ENCODE data around the gene SPRED1. TPM values are rescaled to one million over a fixed set of nuclear protein-coding genes. Genes with fewer than 3 reads are reported as not detected.
A peak's percentile ranks its signal among the peaks of the same experiment; 100 is the strongest.

The SPRED1 gene
- 7.3 TPM for total RNA-seq
- long read RNA-seq, full-length matches to known transcripts: 12 of 13 reads
- long read RNA-seq, partial matches to known transcripts: 0 of 13 reads
- long read RNA-seq, other reads (novel, unspliced or antisense): 1 of 13 reads

GRCh38 chr15:38252481-38253350 lies at the start of gene SPRED1:
Gene SPRED1, plus strand, starts transcription at chr15:38252836. Its CDS starts 350 bp downstream, at chr15:38253186.
- ATAC-seq (peak; percentile 77), DNase-seq (peak; percentile 86)
- intact Hi-C loops (cut with micrococcal nuclease): loop anchor here (10.0 kb wide), 1 partner anchor 178 kb away; no protein-coding TSS in a partner anchor

GRCh38 chr15:38205526-38206272 lies 46.9 kb upstream of the SPRED1 start:
- DNase-seq (no peak), ATAC-seq (no peak)
- intact Hi-C loops (cut with micrococcal nuclease): no loop called here

DNA sequence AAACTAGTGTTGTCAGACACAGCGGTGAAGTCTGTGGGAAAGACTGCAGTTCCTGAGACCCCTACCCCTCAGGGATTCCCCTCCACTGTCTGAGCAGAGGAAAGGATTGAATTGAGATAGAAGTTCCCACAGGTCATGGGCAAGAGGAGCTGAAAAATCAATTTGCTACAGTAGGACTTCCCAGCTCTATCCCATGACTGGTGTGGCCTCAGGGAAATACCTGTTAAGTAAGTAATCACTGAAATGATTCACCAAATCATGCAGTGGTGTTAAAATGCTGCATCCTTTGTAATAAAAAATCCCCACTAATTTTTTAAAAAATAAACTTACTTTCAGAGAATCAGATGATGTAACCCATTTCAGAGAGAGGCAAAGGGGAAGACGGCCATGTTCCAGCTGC lies 45.0 kb upstream of the SPRED1 start:
- ATAC-seq: no peak
- no peak for DNase-seq
- intact Hi-C loops (cut with micrococcal nuclease): no loop called here

DNA sequence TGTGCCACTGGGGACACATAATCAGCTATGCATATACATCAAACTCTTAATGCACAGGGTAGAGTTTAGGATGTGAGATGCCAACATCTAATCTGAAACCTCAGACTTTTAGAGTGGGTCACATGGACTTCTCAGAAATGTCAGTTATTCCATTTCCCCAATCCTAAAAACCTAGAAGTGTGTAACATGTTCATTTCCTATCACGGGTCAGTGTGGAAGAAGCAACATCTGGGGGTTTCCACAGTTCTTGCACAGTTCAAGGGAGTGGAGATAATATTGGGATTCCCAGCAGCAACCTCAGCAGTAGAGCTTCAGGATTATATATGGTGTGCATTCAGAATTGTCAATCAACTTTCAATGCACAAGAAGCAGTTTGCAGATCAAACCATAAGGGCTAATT lies 44.4 kb upstream of the SPRED1 start:
- no peak for ATAC-seq
- intact Hi-C loops (cut with micrococcal nuclease): no loop called here

DNA sequence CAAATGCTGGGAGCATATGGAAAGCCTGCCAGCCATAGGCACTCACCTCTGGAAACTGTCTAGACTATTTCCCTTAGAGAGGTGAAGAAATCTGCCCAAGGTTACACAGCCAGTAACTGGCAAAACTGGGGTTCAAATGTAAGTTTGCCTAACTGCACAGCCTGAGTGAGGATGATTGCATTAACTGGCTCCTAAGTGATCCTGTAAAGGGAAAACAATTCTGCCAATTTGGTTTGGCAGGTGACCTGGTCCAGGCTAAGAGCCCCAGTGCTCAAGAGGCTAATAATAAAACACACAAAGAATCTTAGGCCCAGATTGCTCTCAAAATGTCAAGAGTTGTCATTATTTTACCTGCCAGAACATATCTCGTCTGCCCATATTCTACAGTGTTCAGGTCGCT lies 43.9 kb upstream of the SPRED1 start:
- DNase-seq (no peak), ATAC-seq (peak; percentile 85)
- intact Hi-C loops (cut with micrococcal nuclease): no loop called here

More for the DNA sequence above, 44.4 kb upstream of the SPRED1 start:
- no peak for DNase-seq

DNA sequence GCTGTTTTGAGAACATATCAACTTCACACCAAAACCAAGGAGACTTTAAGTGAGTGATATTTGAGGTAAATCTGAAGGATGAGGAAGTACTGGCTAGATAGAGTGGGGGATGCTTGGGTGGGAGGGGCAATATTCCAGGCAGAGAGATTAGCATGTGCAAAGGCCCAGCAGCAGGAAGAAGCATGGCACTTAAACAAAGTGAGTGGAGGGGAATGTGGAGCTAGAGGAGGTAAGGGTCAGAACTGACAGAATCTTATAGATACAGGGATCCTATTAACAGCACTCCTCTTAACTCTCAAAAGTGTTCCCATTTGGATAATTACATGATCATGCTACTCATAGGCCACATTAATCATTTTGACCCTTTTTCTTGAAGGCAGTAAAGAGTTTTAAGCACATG lies 41.4 kb upstream of the SPRED1 start:
- DNase-seq (no peak), ATAC-seq (no peak)
- intact Hi-C loops (cut with micrococcal nuclease): no loop called here

DNA sequence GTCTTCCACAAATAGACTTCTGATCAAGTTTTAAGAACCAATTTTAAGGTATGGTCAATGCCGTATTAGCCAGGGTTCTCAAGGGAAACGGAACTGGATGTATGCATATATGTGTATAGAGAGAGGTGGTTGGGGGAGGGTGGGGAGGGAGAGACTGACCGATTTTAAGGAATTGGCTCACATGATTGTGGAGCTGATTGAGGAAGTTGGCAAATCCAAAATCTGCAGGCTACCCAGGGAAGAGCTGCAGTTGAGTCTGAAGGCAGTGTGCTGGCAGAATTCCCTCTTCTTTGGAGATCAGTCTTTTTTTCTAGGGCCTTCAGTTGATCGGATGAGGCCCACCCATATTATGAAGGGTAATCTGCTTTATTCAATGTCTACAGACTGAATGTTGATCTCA lies 40.8 kb upstream of the SPRED1 start:
- intact Hi-C loops (cut with micrococcal nuclease): no loop called here
- ATAC-seq (no peak), DNase-seq (no peak)

DNA sequence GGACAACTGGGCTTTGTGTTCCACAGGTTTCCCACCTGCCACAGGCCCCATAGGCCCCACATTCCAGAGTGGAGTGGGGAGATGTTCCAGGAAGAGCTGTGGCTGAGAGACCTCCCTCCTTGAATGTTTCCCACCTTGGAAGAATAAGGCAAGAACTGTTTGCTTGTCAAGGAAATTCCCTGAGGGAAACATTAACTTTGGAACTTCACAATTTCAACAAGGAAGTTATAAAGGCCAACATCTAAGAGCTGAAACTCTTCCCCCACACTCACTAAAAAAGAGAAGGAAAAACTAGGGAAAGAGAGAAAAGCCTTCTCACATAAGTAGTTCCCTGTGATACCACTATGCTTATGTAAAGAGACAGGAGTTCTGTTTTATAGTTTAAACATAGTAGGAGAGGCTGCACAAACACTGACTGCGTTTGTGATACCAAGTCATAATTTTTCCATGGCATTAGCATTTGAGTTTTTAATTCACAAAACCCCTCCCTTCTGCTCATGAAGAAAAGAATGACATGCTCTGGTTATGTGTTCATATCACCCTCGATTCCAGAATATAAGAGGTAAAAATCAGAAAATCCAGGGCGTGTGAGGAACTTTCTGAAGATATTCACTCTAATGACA lies 39.8 kb upstream of the SPRED1 start:
- intact Hi-C loops (cut with micrococcal nuclease): no loop called here
- DNase-seq: no peak
- no peak for ATAC-seq

- intact Hi-C loops (cut with micrococcal nuclease): no loop called here
- DNase-seq (no peak), ATAC-seq (no peak)
Measured at GRCh38 chr15:38213356-38213755, 39.3 kb upstream of the SPRED1 start.

- ATAC-seq (peak; percentile 24), DNase-seq (no peak)
- intact Hi-C loops (cut with micrococcal nuclease): no loop called here
Measured at GRCh38 chr15:38215707-38216106, 36.9 kb upstream of the SPRED1 start.

DNA sequence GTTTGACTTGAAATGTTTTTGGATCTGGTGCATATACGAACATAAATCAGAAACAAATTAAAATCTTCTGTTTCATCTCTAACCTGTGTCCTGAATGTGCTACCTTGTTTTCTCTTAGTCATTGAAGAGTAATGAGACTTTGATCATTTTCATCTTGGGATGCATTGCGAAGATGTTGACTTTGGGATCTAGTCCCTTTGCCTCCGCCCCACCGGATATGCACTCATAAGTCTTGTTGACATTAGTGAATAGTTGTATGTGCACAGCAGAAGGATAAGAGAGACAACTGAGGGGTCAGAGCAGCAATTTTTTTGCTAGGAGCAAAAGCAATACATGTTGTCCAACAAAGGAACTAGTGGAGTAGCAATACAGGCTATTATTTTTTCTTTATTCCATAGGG lies 35.9 kb upstream of the SPRED1 start:
- ATAC-seq (no peak), DNase-seq (no peak)
- intact Hi-C loops (cut with micrococcal nuclease): no loop called here

- DNase-seq (no peak), ATAC-seq (no peak)
- intact Hi-C loops (cut with micrococcal nuclease): no loop called here
Measured at GRCh38 chr15:38217191-38217595, 35.4 kb upstream of the SPRED1 start.

GRCh38 chr15:38217788-38218609 lies 34.6 kb upstream of the SPRED1 start:
- no peak for ATAC-seq
- intact Hi-C loops (cut with micrococcal nuclease): no loop called here

DNA sequence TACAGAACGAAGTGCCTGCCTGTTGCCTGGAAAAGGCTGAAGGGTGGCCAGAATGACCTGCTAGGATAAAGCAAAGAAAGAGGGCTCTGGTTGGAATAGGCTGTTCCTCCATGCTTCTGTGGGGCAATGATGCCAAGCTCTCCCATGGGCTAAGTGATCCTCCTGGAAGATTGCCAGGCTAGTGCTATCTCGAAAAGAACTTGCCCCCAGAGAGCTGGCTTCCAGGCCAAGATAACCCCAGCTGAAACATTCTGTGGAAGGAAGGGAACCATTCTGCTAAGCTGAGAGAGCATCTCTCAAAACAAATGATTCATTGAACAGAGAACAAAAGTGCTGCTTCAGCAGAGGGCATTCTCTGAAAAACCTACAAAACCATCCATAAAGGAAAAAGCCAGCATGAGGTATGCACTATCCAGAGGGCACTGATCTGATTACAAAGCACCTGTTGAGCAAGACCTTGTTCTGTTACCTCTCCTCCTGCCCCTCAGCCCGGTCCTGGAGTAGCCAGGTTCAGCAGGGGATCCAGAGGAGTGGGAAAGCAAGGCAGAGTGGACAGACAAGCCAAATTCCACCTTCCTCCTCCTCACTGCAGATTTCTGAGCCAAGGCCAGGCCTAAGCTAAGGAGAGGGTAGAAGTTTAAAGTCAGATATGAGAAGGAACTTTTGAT lies 31.9 kb upstream of the SPRED1 start:
- no peak for ATAC-seq
- intact Hi-C loops (cut with micrococcal nuclease): no loop called here
- no peak for DNase-seq

More at GRCh38 chr15:38217788-38218609, 34.6 kb upstream of the SPRED1 start:
- DNase-seq: no peak

GRCh38 chr15:38224486-38224885 lies 28.1 kb upstream of the SPRED1 start:
- DNase-seq (no peak), ATAC-seq (no peak)
- intact Hi-C loops (cut with micrococcal nuclease): no loop called here

GRCh38 chr15:38225381-38225780 lies 27.3 kb upstream of the SPRED1 start:
- DNase-seq: no peak
- no peak for ATAC-seq
- intact Hi-C loops (cut with micrococcal nuclease): no loop called here

DNA sequence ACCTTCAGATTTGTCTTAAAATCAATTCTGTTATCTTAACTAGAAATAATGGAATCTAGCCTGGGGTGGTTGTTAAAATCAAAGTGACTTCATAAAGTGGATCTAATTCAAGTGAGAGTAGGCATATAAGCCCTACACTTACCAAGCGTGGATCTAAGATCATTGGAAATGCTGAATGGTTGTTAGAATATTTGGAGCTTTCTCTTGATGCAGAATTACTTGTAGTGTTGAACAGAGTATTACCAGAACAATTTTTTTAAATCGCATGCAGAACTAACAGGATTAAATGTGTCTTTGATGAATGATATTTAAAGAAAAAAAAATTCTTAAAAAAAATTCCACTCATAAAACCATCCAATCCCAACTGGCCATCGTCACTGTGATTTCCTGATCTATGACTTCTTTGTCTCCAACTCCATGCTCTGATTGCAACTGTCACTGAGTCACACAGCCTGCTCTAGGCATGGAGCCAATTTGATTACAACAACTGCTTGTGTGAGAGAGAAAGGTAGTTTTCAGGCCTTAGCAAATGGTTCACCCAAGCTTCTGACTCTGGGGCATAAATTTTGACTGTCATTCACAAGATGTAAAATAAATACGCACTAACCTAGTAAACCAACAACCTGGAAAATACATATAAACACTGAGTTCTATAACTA lies 25.9 kb upstream of the SPRED1 start:
- ATAC-seq: peak; percentile 66
- no peak for DNase-seq
- intact Hi-C loops (cut with micrococcal nuclease): no loop called here

- DNase-seq: no peak
- no peak for ATAC-seq
- intact Hi-C loops (cut with micrococcal nuclease): no loop called here
Measured at GRCh38 chr15:38227941-38228340, 24.7 kb upstream of the SPRED1 start.
